Caco-2 (cell line): ENCODE measurements around the gene SCAANT1. TPM values are rescaled to one million over a fixed set of nuclear protein-coding genes. Genes with fewer than 3 reads are reported as not detected.

Experiments
- BruUV-seq: library from RNA; stranded (reverse); fragments of 400-500 nt; replicated peaks from 2 replicates; lab custom pipeline; 2021; lab: Mats Ljungman, UMichigan
- CTCF ChIA-PET: fragments of 300-600 bp; sonication (Branson Sonifier 250); formaldehyde crosslinking; loops from one replicate; lab custom pipeline; 2022; ENCODE audit warnings: antibody characterized with exemption; lab: Charles Lee
- POLR2A ChIA-PET: fragments of 300-600 bp; sonication (Branson Sonifier 250); formaldehyde crosslinking; loops from one replicate; lab custom pipeline; 2022; ENCODE audit warnings: antibody characterized with exemption; lab: Charles Lee
- DNase-seq, 2 experiments: peaks; one replicate each; pipeline versions ENCODE4 v3.0.0 to v3.0.0-alpha.2; 2020 to 2022
- H3K27me3 ChIP-seq: replicated peaks from 2 replicates; pipeline ENCODE4 v1.6.0; 2011; ENCODE audit warnings: low read length; ENCODE audit not compliant: control insufficient read depth, insufficient read depth
- H3K36me3 ChIP-seq: 2 replicates; pipeline ENCODE4 v1.5.1; 2011; ENCODE audit warnings: low read length; ENCODE audit not compliant: control insufficient read depth, insufficient read depth
- H3K4me1 ChIP-seq: fragments of 250-450 bp; sonication (Bioruptor Pico); 2 replicates; pipeline ENCODE4 v1.5.1; 2020; ENCODE audit warnings: mild to moderate bottlenecking
- H3K4me3 ChIP-seq: 2 replicates; pipeline ENCODE4 v1.5.1; 2011; ENCODE audit warnings: low read depth, mild to moderate bottlenecking, control low read depth, low read length
- H3K9me3 ChIP-seq: fragments of 250-450 bp; sonication (Bioruptor Pico); 2 replicates; pipeline ENCODE4 v1.5.1; 2020; ENCODE audit warnings: mild to moderate bottlenecking, moderate library complexity
- H3K27ac Mint-ChIP-seq: one replicate; pipeline ENCODE4 v1.8.0; 2022; ENCODE audit warnings: mixed read lengths; ENCODE audit not compliant: unreplicated experiment
- H3K27me3 Mint-ChIP-seq: one replicate; pipeline ENCODE4 v1.8.0; 2022; ENCODE audit warnings: mixed read lengths; ENCODE audit not compliant: insufficient read depth, unreplicated experiment
- H3K36me3 Mint-ChIP-seq: one replicate; pipeline ENCODE4 v1.8.0; 2022; ENCODE audit warnings: mild to moderate bottlenecking, mixed read lengths; ENCODE audit not compliant: insufficient read depth, unreplicated experiment
- H3K4me1 Mint-ChIP-seq: one replicate; pipeline ENCODE4 v1.8.0; 2022; ENCODE audit warnings: low read depth, mixed read lengths; ENCODE audit not compliant: unreplicated experiment
- H3K4me3 Mint-ChIP-seq: one replicate; pipeline ENCODE4 v1.8.0; 2022; ENCODE audit warnings: mild to moderate bottlenecking, moderate library complexity, mixed read lengths; ENCODE audit not compliant: unreplicated experiment
- H3K9me3 Mint-ChIP-seq: one replicate; pipeline ENCODE4 v1.8.0; 2022; ENCODE audit warnings: mixed read lengths; ENCODE audit not compliant: unreplicated experiment
- CTCF ChIP-seq, 2 experiments: fragments of 200-600 bp in 1 of 2; IDR thresholded peaks; 1 replicate in 1 of 2; 2 replicates in 1 of 2; pipeline versions ENCODE4 v1.5.1 to v1.8.0; 2011 to 2022; ENCODE audit warnings: antibody characterized with exemption in 1 of 2, control low read depth in 1 of 2, inconsistent platforms in 1 of 2, low read depth in 1 of 2, low read length in 1 of 2, mild to moderate bottlenecking in 1 of 2, moderate library complexity in 1 of 2; ENCODE audit not compliant: insufficient read depth in 1 of 2, severe bottlenecking in 1 of 2, unreplicated experiment in 1 of 2
- intact Hi-C: fragments of 100-400 bp; cut with micrococcal nuclease; formaldehyde crosslinking; loops from one replicate; pipeline ENCODE4 v1.10.0; 2022; ENCODE audit not compliant: unreplicated experiment
- total RNA-seq: library from RNA; stranded (reverse); gene quantifications from 2 replicates; pipeline ENCODE4 v1.2.3, GENCODE V29; 2022

SCAANT1 gene
- total RNA-seq, 1 experiment from 2014 or later: not detected

GRCh38 chr3:63886858-63887257, 25.3 kb downstream of the SCAANT1 start:
- no peaks in the 10 kb centered on the region for H3K9me3 ChIP-seq
- H3K27me3 ChIP-seq: no peaks in the 10 kb centered on the region
- no peaks in the 10 kb centered on the region for H3K9me3 Mint-ChIP-seq
- no peaks in the 10 kb centered on the region for H3K4me1 ChIP-seq
- no peak overlapping the region for H3K4me3 Mint-ChIP-seq
- peaks cover 11% of the 10 kb centered on the region for H3K36me3 Mint-ChIP-seq
- intact Hi-C loops: no loop called here
- no peak overlapping the region for H3K27ac Mint-ChIP-seq
- H3K36me3 ChIP-seq: no peaks in the 10 kb centered on the region
- no peaks in the 10 kb centered on the region for H3K27me3 Mint-ChIP-seq
- POLR2A ChIA-PET: no interaction called here
- no peaks in the 10 kb centered on the region for H3K4me1 Mint-ChIP-seq
- TF ChIP-seq CTCF (IDR thresholded peaks at IDR 0.05; ENCODE audit: insufficient read depth in 1 of 2, low read depth in 1 of 2, low read length in 1 of 2, severe bottlenecking in 1 of 2, unreplicated experiment in 1 of 2): no peak
- DNase-seq: no peak
- CTCF ChIA-PET: no interaction called here
- H3K4me3 ChIP-seq: no peak overlapping the region
- no TSS peak for BruUV-seq

- CTCF ChIA-PET: no interaction called here
- H3K4me1 Mint-ChIP-seq: peaks cover 7% of the 10 kb centered on the region
- no peak overlapping the region for H3K4me3 ChIP-seq
- H3K4me1 ChIP-seq: 0 out of 2 replicates have a peak, but pooled peaks cover 4% of the 10 kb centered on the region
- no peaks in the 10 kb centered on the region for H3K27me3 ChIP-seq
- no TSS peak for BruUV-seq
- TF ChIP-seq CTCF (IDR thresholded peaks at IDR 0.05; ENCODE audit: insufficient read depth in 1 of 2, low read depth in 1 of 2, low read length in 1 of 2, severe bottlenecking in 1 of 2, unreplicated experiment in 1 of 2): no peak
- no peak overlapping the region for H3K27ac Mint-ChIP-seq
- no peaks in the 10 kb centered on the region for H3K27me3 Mint-ChIP-seq
- H3K9me3 Mint-ChIP-seq: no peaks in the 10 kb centered on the region
- peaks cover 5% of the 10 kb centered on the region for H3K36me3 Mint-ChIP-seq
- H3K4me3 Mint-ChIP-seq: no peak overlapping the region
- H3K9me3 ChIP-seq: no peaks in the 10 kb centered on the region
- POLR2A ChIA-PET: no interaction called here
- DNase-seq: no peak
- intact Hi-C loops: no loop called here
- H3K36me3 ChIP-seq: no peaks in the 10 kb centered on the region
Measured at GRCh38 chr3:63880653-63881052, 31.5 kb downstream of the SCAANT1 start.

GRCh38 chr3:63878394-63879060, 33.7 kb downstream of the SCAANT1 start:
- H3K36me3 Mint-ChIP-seq: peaks cover 5% of the 10 kb centered on the region
- no peak overlapping the region for H3K27ac Mint-ChIP-seq
- H3K4me3 ChIP-seq: no peak overlapping the region
- no peaks in the 10 kb centered on the region for H3K27me3 ChIP-seq
- CTCF ChIA-PET: no interaction called here
- no peaks in the 10 kb centered on the region for H3K9me3 Mint-ChIP-seq
- 0 out of 2 replicates have a peak, but pooled peaks cover 4% of the 10 kb centered on the region for H3K4me1 ChIP-seq
- no peak for DNase-seq
- peaks cover 7% of the 10 kb centered on the region for H3K4me1 Mint-ChIP-seq
- no peak for TF ChIP-seq CTCF (IDR thresholded peaks at IDR 0.05; ENCODE audit: insufficient read depth in 1 of 2, low read depth in 1 of 2, low read length in 1 of 2, severe bottlenecking in 1 of 2, unreplicated experiment in 1 of 2)
- POLR2A ChIA-PET: no interaction called here
- no peaks in the 10 kb centered on the region for H3K36me3 ChIP-seq
- no peaks in the 10 kb centered on the region for H3K27me3 Mint-ChIP-seq
- H3K9me3 ChIP-seq: no peaks in the 10 kb centered on the region
- intact Hi-C loops: no loop called here
- BruUV-seq: no TSS peak
- H3K4me3 Mint-ChIP-seq: no peak overlapping the region
